ENCODE measurements around the gene WWC2. TPM values are rescaled to one million over a fixed set of nuclear protein-coding genes. Genes with fewer than 3 reads are reported as not detected.

WWC2 gene
- total and polyA plus RNA-seq, 4 experiments from 2014 or later: 2.3 to 7.6 (median 5.2) TPM

DNA sequence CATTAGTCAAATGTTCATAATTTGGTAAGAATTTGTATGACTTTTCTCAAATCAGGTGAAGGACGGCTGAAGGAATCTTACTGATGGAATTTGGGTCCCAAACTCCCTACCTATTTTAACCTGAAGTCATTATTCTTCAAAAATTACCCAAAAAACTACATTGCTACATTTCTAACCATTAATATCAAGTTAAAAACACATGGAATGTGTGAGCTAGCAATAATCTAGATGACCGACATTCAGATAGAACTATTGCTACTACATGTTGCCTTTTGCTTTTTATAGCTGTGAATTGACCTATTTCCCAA lies 25.3 kb upstream of the WWC2 start:
- ChIA-PET POLR2A (ENCODE audit: partially characterized antibody) (no interaction called here), CTCF (ENCODE audit: partially characterized antibody) (interaction anchor here (0.6 to 6.9 kb wide), 17 partner anchors 9 to 334 kb away, joined by 3 to 142 read pairs (median 5); partner anchors contain the start of gene WWC2)
- Mint-ChIP-seq H3K27me3 (peaks cover 2 to 5% of the 10 kb centered on the region in 2 donors), H3K4me3 (no peak overlapping the region), H3K9me3 (peaks cover 0 to 18% (median 8%) of the 10 kb centered on the region in 8 donors), H3K36me3 (no peaks in the 10 kb centered on the region), H3K4me1 (peaks cover 0 to 2% (median under 1%) of the 10 kb centered on the region in 4 donors), H3K27ac (no peak overlapping the region)
- Histone ChIP-seq H3K36me3 (ENCODE audit: insufficient read depth, low read length) (no peaks in the 10 kb centered on the region), H3K4me1 (ENCODE audit: insufficient read depth, low read length) (no peaks in the 10 kb centered on the region), H3K27me3 (ENCODE audit: insufficient read depth, low read length) (no peaks in the 10 kb centered on the region), H3K27ac (ENCODE audit: low read depth, low read length) (no peak overlapping the region), H3K9me3 (ENCODE audit: control insufficient read depth in 1 of 2, low read length in 2 of 2) (no peaks in the 10 kb centered on the region), H3K4me3 (ENCODE audit: low read length in 2 of 2) (no peak overlapping the region)
- DNase-seq: no peak
- intact Hi-C loops (cut with micrococcal nuclease): loop anchor here (1.0 kb wide), 4 partner anchors 135 to 334 kb away; no protein-coding TSS in a partner anchor

DNA sequence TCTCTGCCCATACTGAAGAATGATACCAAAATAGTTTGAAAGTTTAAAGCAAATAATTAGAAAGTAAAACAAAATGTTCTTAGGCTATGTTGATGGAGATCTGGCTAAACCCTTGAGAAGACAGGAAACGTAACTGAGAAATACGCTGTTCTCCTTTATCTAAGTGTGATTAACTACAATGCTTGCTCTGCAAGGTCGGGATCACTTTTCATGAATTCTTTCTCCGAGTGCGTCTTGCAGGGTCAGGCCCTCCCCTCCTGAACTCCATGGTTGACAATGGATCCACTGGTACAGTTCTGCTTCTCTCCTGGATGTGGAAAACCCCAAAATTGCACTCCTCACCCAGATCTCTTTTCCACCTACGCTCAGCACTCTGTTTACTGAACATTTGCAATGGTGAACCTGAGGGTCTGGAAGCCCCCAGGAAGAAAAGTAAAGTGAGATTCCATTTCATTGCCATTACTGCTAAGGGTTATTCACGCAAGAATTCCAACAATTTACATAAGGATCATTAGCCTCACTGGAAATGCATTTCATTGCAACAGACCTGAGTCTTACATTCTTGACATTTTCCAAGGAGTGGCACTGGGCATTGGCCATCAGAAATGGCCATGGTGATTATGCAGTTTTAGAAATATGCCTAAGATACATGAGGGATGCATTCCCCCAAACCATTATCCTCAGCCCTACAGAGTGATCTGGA lies 24.6 kb upstream of the WWC2 start:
- intact Hi-C loops (cut with micrococcal nuclease): no loop called here
- Histone ChIP-seq H3K9me3 (ENCODE audit: control insufficient read depth in 1 of 2, low read length in 2 of 2) (no peaks in the 10 kb centered on the region), H3K36me3 (ENCODE audit: insufficient read depth, low read length) (no peaks in the 10 kb centered on the region), H3K4me3 (ENCODE audit: low read length in 2 of 2) (no peak overlapping the region), H3K27ac (ENCODE audit: low read depth, low read length) (no peak overlapping the region), H3K4me1 (ENCODE audit: insufficient read depth, low read length) (no peaks in the 10 kb centered on the region), H3K27me3 (ENCODE audit: insufficient read depth, low read length) (no peaks in the 10 kb centered on the region)
- H3K27me3 Mint-ChIP-seq: peaks cover 2 to 5% of the 10 kb centered on the region in 2 donors
- no peak for DNase-seq
- ChIA-PET CTCF (ENCODE audit: partially characterized antibody) (interaction anchor here (0.6 to 6.9 kb wide), 16 partner anchors 8 to 333 kb away, joined by 3 to 142 read pairs (median 6); partner anchors contain the start of gene WWC2), POLR2A (ENCODE audit: partially characterized antibody) (no interaction called here)
- peaks cover 0 to 17% (median 7%) of the 10 kb centered on the region in 8 donors for H3K9me3 Mint-ChIP-seq
- no peak overlapping the region for H3K4me3 Mint-ChIP-seq
- H3K4me1 Mint-ChIP-seq: peaks cover 0 to 2% (median under 1%) of the 10 kb centered on the region in 4 donors
- no peaks in the 10 kb centered on the region for H3K36me3 Mint-ChIP-seq
- H3K27ac Mint-ChIP-seq: no peak overlapping the region

DNA sequence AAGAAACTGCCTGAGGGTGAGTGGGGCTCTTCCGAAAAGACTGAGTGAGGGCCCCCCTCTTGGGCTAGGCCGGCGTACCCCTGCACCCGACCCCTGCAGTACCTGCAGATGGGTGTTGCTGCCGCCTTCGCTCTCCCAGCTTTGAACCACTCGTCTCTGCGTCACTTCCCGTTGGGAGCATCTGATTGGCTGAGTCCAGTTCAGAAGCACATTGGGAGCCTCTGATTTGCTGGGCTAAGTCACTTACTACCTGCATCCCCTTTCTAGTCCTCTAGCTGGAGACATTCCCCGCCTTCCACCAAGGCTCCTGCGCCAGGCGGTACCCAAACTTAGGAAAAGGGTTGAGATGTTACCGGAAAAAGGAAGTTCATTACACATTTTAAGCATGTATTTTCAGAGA lies 20.4 kb upstream of the WWC2 start:
- H3K27ac ChIP-seq (ENCODE audit: low read depth, low read length): no peak overlapping the region
- Mint-ChIP-seq H3K4me1 (no peaks in the 10 kb centered on the region), H3K27ac (no peak overlapping the region), H3K9me3 (no peaks in the 10 kb centered on the region), H3K4me3 (no peak overlapping the region), H3K27me3 (peaks cover under 1 to 2% of the 10 kb centered on the region in 2 donors), H3K36me3 (no peaks in the 10 kb centered on the region)
- no peaks in the 10 kb centered on the region for H3K9me3 ChIP-seq (ENCODE audit: control insufficient read depth in 1 of 2, low read length in 2 of 2)
- no peaks in the 10 kb centered on the region for H3K4me1 ChIP-seq (ENCODE audit: insufficient read depth, low read length)
- H3K4me3 ChIP-seq (ENCODE audit: low read length in 2 of 2): no peak overlapping the region
- H3K27me3 ChIP-seq (ENCODE audit: insufficient read depth, low read length): no peaks in the 10 kb centered on the region
- intact Hi-C loops (cut with micrococcal nuclease): no loop called here
- DNase-seq: no peak
- CTCF ChIA-PET (ENCODE audit: partially characterized antibody): interaction anchor here (1.2 to 2.6 kb wide), 2 partner anchors 179 to 183 kb away, joined by 3 to 13 read pairs; no protein-coding TSS in a partner anchor
- POLR2A ChIA-PET (ENCODE audit: partially characterized antibody): no interaction called here
- no peaks in the 10 kb centered on the region for H3K36me3 ChIP-seq (ENCODE audit: insufficient read depth, low read length)

DNA sequence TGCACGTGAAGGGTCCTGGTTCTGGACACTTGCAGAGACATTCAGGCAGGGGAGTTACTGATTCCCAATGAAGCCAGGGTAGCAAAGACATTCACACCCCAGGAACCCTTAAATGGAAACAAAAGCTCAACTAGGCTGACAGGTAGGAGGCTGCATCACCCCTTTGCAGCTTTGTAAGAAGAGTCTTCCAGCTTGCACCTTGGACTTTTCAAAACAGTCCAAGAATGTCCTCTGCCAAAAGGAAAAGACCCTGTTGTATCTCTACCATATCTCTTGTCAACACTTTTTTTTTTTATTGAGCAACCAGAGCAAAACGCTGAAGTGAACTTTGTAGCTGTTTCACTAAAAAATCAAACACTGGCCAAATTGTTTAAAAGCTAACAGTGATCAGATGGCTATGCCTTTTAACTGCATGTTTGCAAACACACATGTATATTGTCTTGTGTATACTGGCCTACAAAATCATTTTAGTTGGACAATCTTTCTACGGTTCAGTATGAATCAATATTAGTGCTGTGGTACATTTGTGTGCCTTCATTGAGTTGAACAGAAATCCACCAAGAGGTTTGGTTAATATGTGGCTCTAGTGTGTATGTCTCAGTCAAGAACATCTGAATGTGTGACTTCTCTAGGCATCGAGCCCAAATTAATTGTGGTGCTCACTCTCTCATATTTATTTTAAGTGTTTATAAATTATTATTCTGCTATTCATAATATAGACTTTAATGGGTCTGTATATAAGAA lies 18.5 kb upstream of the WWC2 start:
- no peak overlapping the region for H3K27ac Mint-ChIP-seq
- Histone ChIP-seq H3K27me3 (ENCODE audit: insufficient read depth, low read length) (no peaks in the 10 kb centered on the region), H3K4me1 (ENCODE audit: insufficient read depth, low read length) (no peaks in the 10 kb centered on the region), H3K27ac (ENCODE audit: low read depth, low read length) (no peak overlapping the region), H3K9me3 (ENCODE audit: control insufficient read depth in 1 of 2, low read length in 2 of 2) (no peaks in the 10 kb centered on the region), H3K4me3 (ENCODE audit: low read length in 2 of 2) (no peak overlapping the region), H3K36me3 (ENCODE audit: insufficient read depth, low read length) (no peaks in the 10 kb centered on the region)
- no peaks in the 10 kb centered on the region for H3K4me1 Mint-ChIP-seq
- no peak for DNase-seq
- H3K9me3 Mint-ChIP-seq: no peaks in the 10 kb centered on the region
- intact Hi-C loops (cut with micrococcal nuclease): no loop called here
- ChIA-PET POLR2A (ENCODE audit: partially characterized antibody) (no interaction called here), CTCF (ENCODE audit: partially characterized antibody) (interaction anchor here (1.2 to 2.6 kb wide), 2 partner anchors 179 to 181 kb away, joined by 3 to 13 read pairs; no protein-coding TSS in a partner anchor)
- peaks cover 0 to 1% of the 10 kb centered on the region in 2 donors for H3K27me3 Mint-ChIP-seq
- no peak overlapping the region for H3K4me3 Mint-ChIP-seq
- no peaks in the 10 kb centered on the region for H3K36me3 Mint-ChIP-seq

DNA sequence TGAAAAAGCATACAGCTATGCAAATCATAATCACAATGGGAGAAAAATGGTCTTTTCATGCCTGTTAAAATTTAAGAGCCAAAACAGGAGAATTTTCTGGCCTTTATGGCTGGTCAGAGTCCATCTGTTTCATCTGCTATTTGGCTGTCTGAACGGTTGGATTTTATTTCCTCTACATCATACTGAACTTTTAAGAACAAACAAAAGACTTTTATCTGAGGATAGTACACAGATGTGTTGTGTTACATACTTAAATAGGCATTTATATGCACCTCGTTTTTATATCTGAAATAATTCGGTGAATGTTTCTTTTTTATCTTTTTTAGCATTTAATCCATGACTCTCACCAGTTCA lies 18.0 kb upstream of the WWC2 start:
- H3K9me3 Mint-ChIP-seq: no peaks in the 10 kb centered on the region
- no peaks in the 10 kb centered on the region for H3K36me3 Mint-ChIP-seq
- DNase-seq: no peak
- Histone ChIP-seq H3K36me3 (ENCODE audit: insufficient read depth, low read length) (no peaks in the 10 kb centered on the region), H3K27ac (ENCODE audit: low read depth, low read length) (no peak overlapping the region), H3K9me3 (ENCODE audit: control insufficient read depth in 1 of 2, low read length in 2 of 2) (no peaks in the 10 kb centered on the region), H3K27me3 (ENCODE audit: insufficient read depth, low read length) (no peaks in the 10 kb centered on the region), H3K4me1 (ENCODE audit: insufficient read depth, low read length) (no peaks in the 10 kb centered on the region), H3K4me3 (ENCODE audit: low read length in 2 of 2) (no peak overlapping the region)
- no peak overlapping the region for H3K27ac Mint-ChIP-seq
- ChIA-PET POLR2A (ENCODE audit: partially characterized antibody) (no interaction called here), CTCF (ENCODE audit: partially characterized antibody) (interaction anchor here (1.2 to 2.6 kb wide), 2 partner anchors 179 to 181 kb away, joined by 3 to 13 read pairs; no protein-coding TSS in a partner anchor)
- H3K27me3 Mint-ChIP-seq: peaks cover 0 to 1% of the 10 kb centered on the region in 2 donors
- no peaks in the 10 kb centered on the region for H3K4me1 Mint-ChIP-seq
- no peak overlapping the region for H3K4me3 Mint-ChIP-seq
- intact Hi-C loops (cut with micrococcal nuclease): no loop called here

DNA sequence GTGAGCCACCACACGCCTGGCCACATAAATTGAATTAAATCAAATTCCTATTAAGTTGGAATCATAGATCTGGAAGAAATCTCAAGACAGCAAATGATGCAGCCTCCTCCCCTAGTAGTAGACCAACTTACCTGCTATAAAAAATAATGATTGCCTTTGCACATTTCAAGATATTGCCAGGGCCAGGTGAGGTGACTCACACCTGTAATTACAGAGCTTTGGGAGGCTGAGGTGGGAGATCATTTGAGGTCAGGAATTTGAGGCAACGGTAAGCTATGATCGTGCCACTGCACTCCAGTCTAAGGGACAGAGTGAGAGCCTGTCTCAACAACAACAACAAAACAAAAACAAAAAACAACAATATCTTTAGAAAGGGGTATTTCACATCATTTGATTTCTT lies 17.0 kb upstream of the WWC2 start:
- H3K9me3 ChIP-seq (ENCODE audit: control insufficient read depth in 1 of 2, low read length in 2 of 2): no peaks in the 10 kb centered on the region
- CTCF ChIA-PET (ENCODE audit: partially characterized antibody): interaction anchor here (0.9 kb wide), 1 partner anchor 8 kb away, joined by 3 read pairs; no protein-coding TSS in a partner anchor
- H3K27ac ChIP-seq (ENCODE audit: low read depth, low read length): no peak overlapping the region
- H3K36me3 ChIP-seq (ENCODE audit: insufficient read depth, low read length): no peaks in the 10 kb centered on the region
- H3K4me3 ChIP-seq (ENCODE audit: low read length in 2 of 2): no peak overlapping the region
- no peak overlapping the region for H3K27ac Mint-ChIP-seq
- H3K4me1 Mint-ChIP-seq: no peaks in the 10 kb centered on the region
- POLR2A ChIA-PET (ENCODE audit: partially characterized antibody): no interaction called here
- H3K9me3 Mint-ChIP-seq: no peaks in the 10 kb centered on the region
- DNase-seq: no peak
- no peaks in the 10 kb centered on the region for H3K36me3 Mint-ChIP-seq
- peaks cover 2 to 3% of the 10 kb centered on the region in 2 donors for H3K27me3 Mint-ChIP-seq
- H3K4me1 ChIP-seq (ENCODE audit: insufficient read depth, low read length): no peaks in the 10 kb centered on the region
- intact Hi-C loops (cut with micrococcal nuclease): no loop called here
- H3K27me3 ChIP-seq (ENCODE audit: insufficient read depth, low read length): no peaks in the 10 kb centered on the region
- no peak overlapping the region for H3K4me3 Mint-ChIP-seq

DNA sequence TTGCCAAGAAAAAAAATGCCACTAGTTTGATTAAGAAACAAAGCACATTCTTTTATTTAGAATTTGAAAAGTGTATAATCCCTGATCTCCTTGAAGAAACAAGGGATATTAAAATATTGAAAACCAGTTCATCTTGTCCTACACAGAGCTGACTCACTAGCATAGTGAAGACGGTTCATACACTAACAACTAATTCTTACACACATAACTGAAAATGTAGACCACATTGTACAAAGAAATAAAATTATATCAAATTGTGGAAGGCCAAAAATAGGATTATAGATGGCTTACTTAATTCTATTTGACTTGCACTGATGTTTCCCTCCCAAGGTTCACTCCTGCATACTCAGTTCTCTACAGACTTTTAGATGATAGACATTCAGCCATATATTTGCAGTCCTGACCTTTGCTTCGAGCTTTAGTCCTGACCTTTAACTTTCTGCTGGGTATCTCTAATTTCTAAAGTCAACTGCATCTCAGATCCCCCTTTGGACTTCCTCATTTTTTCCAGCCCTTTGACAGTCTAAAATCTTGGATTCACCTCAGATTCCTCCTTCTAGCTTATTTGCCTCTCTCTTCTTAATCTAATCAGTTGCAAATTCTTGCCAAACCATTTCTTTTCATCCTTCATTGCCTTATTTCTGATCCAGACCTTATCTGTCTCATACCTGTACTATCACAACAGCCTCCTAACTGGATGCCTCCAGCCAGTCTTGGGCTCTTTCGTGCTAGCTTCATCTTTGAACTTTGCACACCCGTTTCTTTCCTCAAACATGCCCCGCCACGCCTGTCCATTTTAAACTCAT lies 4.5 kb upstream of the WWC2 start:
- Mint-ChIP-seq H3K27me3 (peaks cover 0 to 3% of the 10 kb centered on the region in 2 donors), H3K4me1 (peaks cover 4 to 27% (median 16%) of the 10 kb centered on the region in 4 donors), H3K36me3 (peaks cover 0 to 4% of the 10 kb centered on the region in 2 donors), H3K4me3 (no peak overlapping the region), H3K9me3 (peaks cover 0 to 6% (median under 1%) of the 10 kb centered on the region in 8 donors), H3K27ac (peak overlapping the region in 1 of 7 donors; percentile 9)
- H3K4me1 ChIP-seq (ENCODE audit: insufficient read depth, low read length): peaks cover 6% of the 10 kb centered on the region
- no peaks in the 10 kb centered on the region for H3K9me3 ChIP-seq (ENCODE audit: control insufficient read depth in 1 of 2, low read length in 2 of 2)
- DNase-seq: no peak
- no peak overlapping the region for H3K4me3 ChIP-seq (ENCODE audit: low read length in 2 of 2)
- no peak overlapping the region for H3K27ac ChIP-seq (ENCODE audit: low read depth, low read length)
- no peaks in the 10 kb centered on the region for H3K27me3 ChIP-seq (ENCODE audit: insufficient read depth, low read length)
- intact Hi-C loops (cut with micrococcal nuclease): loop anchor here (5.0 kb wide), 1 partner anchor 88 kb away; no protein-coding TSS in a partner anchor
- POLR2A ChIA-PET (ENCODE audit: partially characterized antibody): no interaction called here
- CTCF ChIA-PET (ENCODE audit: partially characterized antibody): no interaction called here
- no peaks in the 10 kb centered on the region for H3K36me3 ChIP-seq (ENCODE audit: insufficient read depth, low read length)

All from CD4-positive, alpha-beta memory T cell (primary cell).